SKM-1 (cell line): Measurements from ENCODE around the gene SPATS2L.

ENCODE experiments used
- DNase-seq: peaks from one replicate; lab custom pipeline; 2025; ENCODE audit not compliant: unreplicated experiment; lab: John Stamatoyannopoulos, UW

SPATS2L gene

DNA sequence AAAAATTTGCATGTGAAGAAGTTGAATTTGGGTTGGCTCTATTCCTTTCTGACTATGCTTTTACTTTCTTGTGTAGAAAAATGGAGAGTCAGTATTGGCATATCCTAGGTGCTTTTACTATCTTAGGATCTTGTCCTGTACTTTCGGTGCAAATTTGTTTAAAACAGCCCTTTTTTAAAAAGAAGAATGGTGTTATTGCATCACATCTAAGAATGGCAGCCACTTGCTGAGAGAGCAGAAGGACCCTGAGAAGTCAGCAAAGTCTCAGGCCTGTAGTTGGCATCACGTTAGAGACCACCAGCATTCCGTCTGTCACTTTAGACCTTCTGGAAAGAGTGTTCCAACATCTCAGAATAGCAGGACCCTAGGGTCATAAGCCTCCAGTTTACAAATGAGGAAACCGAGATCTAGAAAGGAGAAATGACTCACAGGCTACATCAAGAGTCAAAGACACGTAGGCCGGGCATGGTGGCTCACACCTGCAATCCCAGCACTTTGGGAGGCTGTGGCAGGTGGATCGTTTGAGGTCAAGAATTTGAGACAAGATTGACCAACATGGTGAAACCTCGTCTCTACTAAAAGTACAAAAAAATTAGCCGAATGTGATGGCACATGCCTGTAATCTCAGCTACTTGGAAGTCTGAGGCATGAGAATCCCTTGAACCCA, 42.5 kb downstream of the SPATS2L start:
- no peak for DNase-seq

- no peak for DNase-seq
Measured at GRCh38 chr2:200349868-200350267, 43.4 kb downstream of the SPATS2L start.

- no peak for DNase-seq
Measured at GRCh38 chr2:200350850-200351285, 44.4 kb downstream of the SPATS2L start.

- no peak for DNase-seq
Measured at GRCh38 chr2:200351815-200352214, 45.3 kb downstream of the SPATS2L start.

GRCh38 chr2:200352636-200353035, 46.1 kb downstream of the SPATS2L start:
- no peak for DNase-seq

DNA sequence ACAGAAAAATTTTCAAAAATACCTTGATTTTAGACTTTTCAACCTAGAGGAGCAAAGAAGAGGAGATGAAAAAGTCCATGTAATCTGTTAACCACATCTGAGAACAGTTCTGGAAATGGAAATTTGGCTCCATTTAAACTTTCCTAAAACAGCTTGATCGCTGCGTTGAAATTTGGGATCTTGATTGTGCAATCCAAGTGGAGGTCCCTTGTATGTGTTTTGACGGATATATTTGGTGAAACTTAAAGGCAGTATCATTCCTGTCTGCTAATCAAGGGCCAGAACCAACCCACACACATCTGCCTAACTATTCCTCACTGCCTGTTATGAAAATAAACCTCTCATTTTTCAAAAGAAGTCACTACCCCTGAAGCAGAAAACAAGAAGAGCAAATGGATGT, 46.6 kb downstream of the SPATS2L start:
- DNase-seq: no peak

DNA sequence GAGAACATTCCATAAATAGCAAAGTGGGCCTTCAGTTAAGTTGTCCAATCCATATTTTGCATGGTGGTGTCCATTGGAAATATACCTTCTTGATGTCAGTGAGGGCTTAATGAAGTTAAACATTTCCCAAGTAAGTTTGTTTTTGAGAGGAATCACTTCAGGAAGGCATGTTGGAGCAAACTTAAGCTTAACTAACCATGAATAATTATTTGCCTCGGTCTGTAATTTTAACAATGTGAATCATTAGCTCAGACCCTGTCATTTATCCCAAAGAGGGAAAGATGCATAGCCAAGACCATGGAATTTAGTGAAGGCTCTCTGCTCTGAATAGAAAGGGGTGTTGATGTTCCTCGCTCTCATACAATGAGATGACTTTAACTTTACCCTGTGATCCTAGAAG, 47.4 kb downstream of the SPATS2L start:
- no peak for DNase-seq

- no peak for DNase-seq
Measured at GRCh38 chr2:200354833-200355751, 48.6 kb downstream of the SPATS2L start.

DNA sequence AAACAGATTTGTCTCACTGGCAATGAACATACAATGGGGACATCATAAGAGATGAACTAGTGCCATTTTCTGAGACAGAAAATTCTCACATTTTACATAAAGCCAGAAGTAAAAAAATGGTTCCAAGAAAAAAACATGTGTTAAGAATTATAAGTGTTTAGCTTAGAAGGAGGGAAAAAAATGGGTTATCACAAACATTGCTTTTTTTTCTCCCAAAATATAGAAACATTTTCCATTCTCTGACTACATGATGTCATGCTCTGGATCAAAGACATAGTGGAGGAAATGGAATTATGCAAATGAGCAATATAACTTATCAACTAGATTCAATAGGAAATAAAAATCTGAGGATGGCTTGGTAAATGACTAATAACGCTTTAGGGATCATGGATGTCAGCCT, 49.8 kb downstream of the SPATS2L start:
- no peak for DNase-seq

DNA sequence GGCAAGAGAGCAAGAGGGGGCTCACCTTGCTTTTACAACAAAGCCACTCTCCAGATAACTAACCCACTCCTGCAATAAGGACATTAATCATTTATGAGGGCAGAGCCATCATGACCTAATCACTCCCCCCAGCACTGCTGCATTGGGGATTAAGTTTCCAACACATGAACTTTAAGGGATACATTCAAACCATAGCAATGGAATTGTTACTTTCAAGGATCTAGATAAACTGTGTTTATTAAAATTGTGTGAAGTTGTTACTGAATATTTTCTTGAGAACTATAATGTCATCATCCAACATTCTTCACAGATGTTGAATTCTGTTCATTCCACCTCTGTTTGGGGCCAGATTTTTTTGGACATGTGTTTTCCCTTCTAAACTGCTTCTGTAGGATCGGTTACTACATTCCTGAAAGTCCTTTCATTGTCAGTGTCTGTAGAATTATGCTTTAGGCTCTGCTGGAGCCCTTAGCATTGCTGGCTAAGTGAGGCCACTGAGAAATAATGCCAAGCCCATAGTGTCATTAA, 50.4 kb downstream of the SPATS2L start:
- no peak for DNase-seq

DNA sequence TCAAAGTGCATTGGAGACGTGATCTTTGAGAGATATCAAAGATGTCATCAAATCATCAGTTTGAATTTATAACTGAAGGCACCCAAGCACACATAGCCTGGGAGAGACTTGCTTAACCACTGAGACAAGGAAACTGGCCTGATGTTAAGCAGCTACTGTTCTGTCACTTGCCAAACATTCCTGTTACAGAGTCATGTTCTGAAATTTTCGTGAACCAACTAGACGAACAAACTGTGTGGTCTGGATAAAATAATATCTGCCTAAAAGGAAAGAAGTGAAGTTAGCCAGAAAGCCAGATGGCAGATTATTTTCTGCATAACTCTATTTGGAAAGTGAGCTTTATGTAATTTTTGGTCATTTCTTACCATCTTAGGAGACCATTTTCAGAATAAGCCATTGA, 51.4 kb downstream of the SPATS2L start:
- DNase-seq: no peak

GRCh38 chr2:200359552-200359951, 53.1 kb downstream of the SPATS2L start:
- no peak for DNase-seq

DNA sequence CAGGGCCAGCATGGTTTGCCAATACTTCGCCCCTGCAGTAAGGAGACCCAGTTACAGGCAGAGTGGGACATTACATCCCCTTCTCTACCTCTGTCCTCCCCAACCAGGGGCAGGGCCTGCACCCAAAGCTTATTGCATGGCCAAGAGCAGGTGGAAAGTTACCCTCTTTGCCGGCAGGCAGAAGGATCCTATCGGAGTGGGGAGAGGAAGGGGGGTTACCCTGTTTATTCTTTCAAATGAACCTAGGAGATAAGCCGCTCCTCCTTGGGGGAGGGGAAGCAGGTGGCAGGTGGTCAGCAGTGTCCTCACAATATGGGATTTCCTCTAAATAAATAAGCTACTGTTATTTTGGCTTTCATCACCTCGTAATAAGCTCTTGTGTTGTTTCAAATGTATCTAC, 53.9 kb downstream of the SPATS2L start:
- DNase-seq: no peak

DNA sequence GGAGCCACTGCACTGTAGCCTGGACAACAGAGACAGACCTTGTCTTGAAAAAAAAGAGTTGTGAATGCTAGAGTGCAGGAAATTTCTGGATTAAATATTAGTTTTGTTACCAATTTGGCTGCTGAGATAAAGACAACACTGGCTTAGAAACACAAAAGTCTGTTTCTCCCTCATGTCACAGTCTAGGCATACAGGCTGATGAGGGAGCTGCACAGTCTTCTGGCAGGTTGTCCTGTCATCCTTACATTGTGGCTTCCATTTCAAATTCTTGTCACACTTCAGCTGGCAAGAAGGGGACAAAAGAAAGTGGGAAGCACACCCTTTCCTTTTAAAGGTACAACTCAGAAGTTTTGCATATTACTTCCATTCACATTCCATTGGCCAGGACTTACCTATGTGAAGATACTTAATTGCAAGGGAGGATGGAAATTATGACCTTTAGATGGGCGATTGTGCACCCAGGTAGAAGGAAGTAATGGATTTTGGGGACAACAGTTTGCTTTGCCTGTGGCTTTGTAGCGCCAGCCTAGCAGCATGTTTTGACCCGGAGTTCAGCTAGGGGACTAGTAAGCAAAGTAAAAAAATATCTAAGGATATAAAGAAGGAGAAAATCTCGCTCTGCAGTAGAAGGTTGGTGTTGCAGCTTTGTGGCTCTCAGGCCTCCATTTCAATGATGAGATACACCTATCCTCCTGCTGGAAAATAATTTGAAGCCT, 55.9 kb downstream of the SPATS2L start:
- no peak for DNase-seq

GRCh38 chr2:200363279-200363678, 56.8 kb downstream of the SPATS2L start:
- no peak for DNase-seq

GRCh38 chr2:200364142-200364541, 57.6 kb downstream of the SPATS2L start:
- DNase-seq: no peak

DNA sequence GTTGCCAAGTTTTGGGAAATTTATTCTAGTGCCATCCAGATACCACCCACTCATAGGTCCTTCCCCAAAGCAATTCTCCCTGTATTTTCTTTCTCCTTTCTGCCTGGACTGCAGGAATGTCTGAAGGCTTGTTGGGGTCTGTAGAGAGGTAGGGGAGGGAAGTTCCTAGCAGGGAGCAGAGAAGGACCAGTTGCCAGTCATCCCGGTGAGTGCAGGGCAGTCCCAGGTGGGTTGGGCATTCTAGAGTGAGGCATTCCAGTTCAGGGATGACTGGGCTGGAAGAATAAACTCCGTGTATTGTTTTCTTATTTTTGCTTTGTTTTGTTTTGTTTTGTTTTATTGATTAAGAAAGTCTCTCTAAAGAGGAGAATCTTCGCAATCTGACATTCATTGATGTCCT, 58.1 kb downstream of the SPATS2L start:
- DNase-seq: no peak

DNA sequence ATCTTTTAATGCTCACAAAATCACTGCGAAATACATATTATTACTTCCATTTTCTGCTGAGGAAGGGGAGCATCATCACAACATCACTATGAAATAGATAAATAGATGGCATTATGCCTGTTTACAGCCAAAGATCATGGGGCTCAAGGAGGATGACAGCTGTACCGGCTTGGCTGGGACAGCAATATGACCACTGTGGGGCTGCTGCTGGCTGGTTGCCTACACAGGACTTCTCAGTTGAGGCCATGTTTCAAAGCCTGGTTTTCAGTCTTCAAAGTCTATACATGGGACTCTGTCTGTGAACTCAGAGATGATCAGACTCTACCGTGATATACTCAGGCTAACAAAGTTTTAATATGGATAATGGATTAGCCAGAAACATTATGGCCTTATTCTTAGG, 58.7 kb downstream of the SPATS2L start:
- no peak for DNase-seq

DNA sequence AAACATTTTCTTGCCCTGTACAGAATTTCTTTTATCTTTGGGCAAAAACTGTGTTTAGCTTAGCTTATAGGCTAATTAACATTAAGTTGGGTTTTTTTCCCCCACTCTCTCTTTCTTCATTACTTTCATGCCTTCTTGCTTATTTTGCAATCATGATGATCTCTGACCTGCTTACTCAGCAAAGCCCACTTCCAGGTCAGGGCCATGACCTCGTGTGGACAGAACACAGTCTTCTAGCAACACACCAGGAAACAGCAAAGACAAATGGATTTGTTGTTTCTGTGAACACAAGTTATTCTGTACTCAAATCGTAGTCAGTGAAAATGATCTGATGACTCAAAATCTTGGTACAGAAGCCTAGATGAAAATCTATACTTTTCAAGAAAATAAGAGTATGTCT, 60.7 kb downstream of the SPATS2L start:
- DNase-seq: no peak

- DNase-seq: no peak
Measured at GRCh38 chr2:200369886-200370285, 63.4 kb downstream of the SPATS2L start.

GRCh38 chr2:200373231-200373630, 66.7 kb downstream of the SPATS2L start:
- DNase-seq: no peak
